HEK293T (cell line): Measurements from ENCODE around the gene MEGF8.

Experiments used
- CTCF ChIA-PET: fragments of 350-600 bp; formaldehyde crosslinking; extraction: SDS; loops from one replicate; lab custom pipeline; 2021; ENCODE audit warnings: antibody characterized with exemption, inconsistent platforms; lab: Yijun Ruan, JAX
- POLR2A ChIA-PET: fragments of 350-600 bp; formaldehyde crosslinking; extraction: SDS; loops from one replicate; lab custom pipeline; 2020; ENCODE audit warnings: antibody characterized with exemption, inconsistent platforms; lab: Yijun Ruan, JAX
- DNase-seq: peaks from one replicate; pipeline ENCODE4 v3.0.0; 2012; ENCODE audit warnings: mixed read lengths; ENCODE audit errors: extremely low spot score
- ARNT ChIP-seq: fragments of 450-650 bp; IDR thresholded peaks from 2 replicates; pipeline ENCODE4 v1.6.1; 2017; ENCODE audit warnings: mild to moderate bottlenecking
- BHLHE40 ChIP-seq: fragments of 450-650 bp; IDR thresholded peaks from 2 replicates; pipeline ENCODE4 v1.6.1; 2016; ENCODE audit warnings: mild to moderate bottlenecking, moderate library complexity, borderline replicate concordance
- CTBP1 ChIP-seq: fragments of 450-650 bp; IDR thresholded peaks from 2 replicates; pipeline ENCODE4 v1.6.1; 2016; ENCODE audit warnings: borderline replicate concordance
- ELF4 ChIP-seq: fragments of 450-650 bp; IDR thresholded peaks from 2 replicates; pipeline ENCODE4 v1.6.1; 2017; ENCODE audit warnings: antibody characterized with exemption
- FOXA1 ChIP-seq: fragments of 450-650 bp; IDR thresholded peaks from 2 replicates; pipeline ENCODE4 v1.6.1; 2016; ENCODE audit warnings: mild to moderate bottlenecking
- FOXK2 ChIP-seq: fragments of 450-650 bp; IDR thresholded peaks from 2 replicates; pipeline ENCODE4 v1.6.1; 2016; ENCODE audit warnings: mild to moderate bottlenecking
- FOXM1 ChIP-seq: fragments of 450-650 bp; IDR thresholded peaks from 2 replicates; pipeline ENCODE4 v1.6.1; 2017; ENCODE audit warnings: mild to moderate bottlenecking, borderline replicate concordance
- HDGF ChIP-seq: fragments of 450-650 bp; IDR thresholded peaks from 2 replicates; pipeline ENCODE4 v1.6.1; 2017; ENCODE audit warnings: antibody characterized with exemption, borderline replicate concordance
- L3MBTL2 ChIP-seq: fragments of 450-650 bp; conservative IDR thresholded peaks from 2 replicates; pipeline ENCODE4 v1.6.1; 2016; ENCODE audit warnings: mild to moderate bottlenecking
- LEF1 ChIP-seq: fragments of 450-650 bp; IDR thresholded peaks from 2 replicates; pipeline ENCODE4 v1.6.1; 2017; ENCODE audit warnings: mild to moderate bottlenecking, borderline replicate concordance
- NFRKB ChIP-seq: fragments of 450-650 bp; IDR thresholded peaks from 2 replicates; pipeline ENCODE4 v1.6.1; 2016; ENCODE audit warnings: mild to moderate bottlenecking, moderate library complexity
- SP1 ChIP-seq: fragments of 450-650 bp; IDR thresholded peaks from 2 replicates; pipeline ENCODE4 v1.6.1; 2017
- SUZ12 ChIP-seq: fragments of 450-650 bp; IDR thresholded peaks from 2 replicates; pipeline ENCODE4 v1.6.1; 2016; ENCODE audit warnings: mild to moderate bottlenecking
- TARDBP ChIP-seq: fragments of 450-650 bp; IDR thresholded peaks from 2 replicates; pipeline ENCODE4 v1.6.1; 2016
- ZNF384 ChIP-seq: fragments of 450-650 bp; IDR thresholded peaks from 2 replicates; pipeline ENCODE4 v1.6.1; 2016
- TF ChIP-seq, protein P1 (sequence below): fragments of 450-650 bp; IDR thresholded peaks from 2 replicates; pipeline ENCODE4 v1.6.1; 2016

MEGF8 gene

DNA sequence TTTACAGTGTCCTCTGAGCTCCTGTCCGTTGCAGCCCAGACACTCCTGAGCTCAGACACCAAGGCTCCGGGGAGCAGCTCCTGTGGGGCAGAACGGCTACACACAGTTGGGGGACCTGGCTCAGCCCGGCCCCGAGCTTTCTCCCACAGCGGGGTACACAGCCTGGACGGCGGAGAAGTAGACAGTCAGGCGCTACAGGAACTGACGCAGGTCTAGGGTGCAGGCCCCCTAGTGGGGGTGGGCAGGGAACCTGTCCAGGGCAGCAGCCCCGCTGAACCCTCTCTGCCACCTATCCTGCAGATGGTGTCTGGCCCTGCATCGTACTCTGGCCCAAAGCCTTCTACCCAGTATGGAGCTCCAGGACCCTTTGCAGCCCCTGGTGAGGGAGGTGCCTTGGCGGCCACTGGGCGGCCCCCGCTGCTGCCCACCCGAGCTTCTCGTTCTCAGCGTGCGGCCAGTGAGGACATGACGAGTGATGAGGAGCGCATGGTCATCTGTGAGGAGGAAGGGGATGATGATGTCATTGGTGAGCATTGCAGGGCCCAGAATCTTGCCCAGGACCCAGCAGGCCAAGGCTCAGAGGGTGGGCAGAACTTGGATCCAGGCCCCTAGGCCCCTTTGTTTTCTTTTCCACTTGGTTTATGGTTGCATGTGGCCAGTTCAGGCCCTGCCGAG lies 36.4 kb upstream of the MEGF8 start:
- no peak for DNase-seq
- TF ChIP-seq FOXA1, result no peak
- TF ChIP-seq ARNT, result no peak
- no peak for TF ChIP-seq NFRKB
- no peak for TF ChIP-seq HDGF
- TF ChIP-seq FOXK2, result no peak
- ChIA-PET POLR2A (interaction anchor here (0.6 to 1.4 kb wide), 2 partner anchors 46 to 108 kb away, joined by 3 to 4 read pairs; no protein-coding TSS in a partner anchor), CTCF (no interaction called here)

DNA sequence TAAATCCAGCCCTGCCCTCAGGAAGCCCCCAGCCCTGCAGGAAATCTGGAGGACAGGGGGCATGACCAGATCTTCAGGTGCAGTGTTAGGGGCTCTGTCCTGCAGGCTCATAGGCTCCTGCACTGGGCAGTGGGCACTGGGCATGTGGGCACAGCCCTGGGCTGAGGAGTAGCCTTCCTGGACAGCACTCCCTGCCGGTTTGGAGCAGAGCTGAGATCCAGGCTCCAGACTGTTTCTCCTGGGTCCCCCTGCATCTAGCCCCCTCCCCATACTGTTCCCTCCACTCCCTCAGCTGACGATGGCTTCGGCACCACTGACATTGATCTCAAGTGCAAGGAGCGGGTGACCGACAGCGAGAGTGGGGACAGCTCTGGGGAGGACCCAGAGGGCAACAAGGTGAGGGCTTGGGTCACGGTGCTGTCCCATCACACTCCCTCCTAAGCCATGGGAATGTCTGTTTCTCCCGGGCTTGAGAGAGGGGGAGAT lies 35.8 kb upstream of the MEGF8 start:
- no peak for DNase-seq
- no peak for TF ChIP-seq SUZ12
- no peak for TF ChIP-seq ARNT
- no peak for TF ChIP-seq CTBP1
- POLR2A ChIA-PET, result interaction anchor here (0.9 to 1.4 kb wide), 2 partner anchors 10 to 46 kb away, joined by 3 to 4 read pairs; no protein-coding TSS in a partner anchor
- CTCF ChIA-PET, result no interaction called here

DNA sequence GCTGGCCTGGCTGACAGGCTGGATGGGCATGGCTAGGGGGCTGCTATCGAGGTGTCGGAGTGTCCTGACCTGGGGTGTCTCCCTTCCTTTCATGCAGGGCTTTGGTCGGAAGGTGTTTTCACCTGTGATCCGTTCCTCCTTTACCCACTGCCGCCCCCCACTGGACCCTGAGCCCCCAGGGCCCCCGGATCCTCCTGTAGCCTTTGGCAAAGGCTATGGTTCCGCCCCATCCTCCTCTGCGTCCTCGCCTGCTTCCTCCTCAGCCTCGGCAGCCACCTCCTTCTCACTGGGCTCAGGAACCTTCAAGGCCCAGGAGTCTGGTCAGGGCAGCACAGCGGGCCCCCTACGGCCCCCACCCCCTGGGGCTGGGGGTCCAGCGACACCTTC lies 35.3 kb upstream of the MEGF8 start:
- TF ChIP-seq L3MBTL2, result no peak
- no peak for TF ChIP-seq CTBP1
- CTCF ChIA-PET, result no interaction called here
- DNase-seq, result no peak
- POLR2A ChIA-PET, result interaction anchor here (0.9 to 1.4 kb wide), 2 partner anchors 11 to 47 kb away, joined by 3 to 4 read pairs; no protein-coding TSS in a partner anchor

DNA sequence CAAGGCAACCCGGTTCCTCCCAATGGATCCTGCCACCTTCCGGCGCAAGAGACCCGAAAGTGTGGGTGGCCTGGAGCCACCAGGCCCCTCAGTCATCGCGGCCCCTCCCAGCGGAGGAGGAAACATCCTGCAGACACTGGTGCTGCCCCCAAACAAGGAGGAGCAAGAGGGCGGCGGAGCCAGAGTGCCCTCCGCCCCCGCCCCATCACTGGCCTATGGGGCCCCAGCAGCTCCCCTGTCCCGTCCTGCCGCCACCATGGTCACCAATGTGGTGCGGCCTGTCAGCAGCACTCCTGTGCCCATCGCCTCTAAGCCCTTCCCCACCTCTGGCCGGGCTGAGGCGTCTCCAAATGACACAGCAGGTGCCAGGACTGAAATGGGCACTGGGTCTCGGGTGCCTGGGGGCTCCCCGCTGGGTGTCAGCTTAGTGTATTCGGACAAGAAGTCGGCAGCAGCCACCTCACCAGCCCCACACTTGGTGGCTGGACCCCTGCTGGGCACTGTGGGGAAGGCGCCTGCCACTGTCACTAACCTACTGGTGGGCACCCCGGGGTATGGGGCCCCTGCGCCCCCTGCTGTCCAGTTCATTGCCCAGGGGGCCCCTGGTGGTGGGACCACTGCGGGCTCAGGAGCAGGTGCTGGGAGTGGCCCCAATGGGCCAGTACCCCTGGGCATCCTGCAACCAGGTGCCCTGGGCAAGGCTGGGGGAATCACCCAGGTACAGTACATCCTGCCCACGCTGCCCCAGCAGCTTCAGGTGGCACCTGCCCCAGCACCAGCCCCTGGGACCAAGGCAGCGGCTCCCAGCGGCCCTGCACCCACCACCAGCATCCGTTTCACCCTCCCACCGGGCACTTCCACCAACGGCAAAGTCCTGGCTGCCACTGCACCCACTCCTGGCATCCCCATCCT lies 34.7 kb upstream of the MEGF8 start:
- no peak for DNase-seq
- ChIA-PET POLR2A (interaction anchor here (0.9 kb wide), 1 partner anchor 11 kb away, joined by 3 read pairs; no protein-coding TSS in a partner anchor), CTCF (no interaction called here)
- TF ChIP-seq LEF1 (no peak), ARNT (no peak), NFRKB (no peak), FOXM1 (no peak), TARDBP (no peak), BHLHE40 (no peak), ZNF384 (no peak), L3MBTL2 (no peak), SUZ12 (no peak)
- TF ChIP-seq, protein P1, sequence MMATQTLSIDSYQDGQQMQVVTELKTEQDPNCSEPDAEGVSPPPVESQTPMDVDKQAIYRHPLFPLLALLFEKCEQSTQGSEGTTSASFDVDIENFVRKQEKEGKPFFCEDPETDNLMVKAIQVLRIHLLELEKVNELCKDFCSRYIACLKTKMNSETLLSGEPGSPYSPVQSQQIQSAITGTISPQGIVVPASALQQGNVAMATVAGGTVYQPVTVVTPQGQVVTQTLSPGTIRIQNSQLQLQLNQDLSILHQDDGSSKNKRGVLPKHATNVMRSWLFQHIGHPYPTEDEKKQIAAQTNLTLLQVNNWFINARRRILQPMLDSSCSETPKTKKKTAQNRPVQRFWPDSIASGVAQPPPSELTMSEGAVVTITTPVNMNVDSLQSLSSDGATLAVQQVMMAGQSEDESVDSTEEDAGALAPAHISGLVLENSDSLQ, result no peak

DNA sequence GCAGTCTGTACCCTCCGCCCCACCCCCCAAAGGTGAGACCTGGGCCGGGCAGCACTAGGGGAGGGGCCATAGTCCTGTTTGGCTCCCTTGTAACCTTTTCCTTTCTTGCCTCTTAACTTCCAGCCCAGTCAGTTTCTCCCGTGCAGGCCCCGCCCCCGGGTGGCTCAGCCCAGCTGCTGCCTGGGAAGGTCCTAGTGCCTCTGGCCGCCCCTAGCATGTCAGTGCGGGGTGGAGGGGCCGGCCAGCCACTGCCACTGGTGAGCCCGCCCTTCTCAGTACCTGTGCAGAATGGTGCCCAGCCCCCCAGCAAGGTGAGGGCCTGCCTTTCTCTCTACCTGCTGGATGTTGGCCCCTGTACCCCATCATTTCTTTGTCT lies 34.0 kb upstream of the MEGF8 start:
- no peak for TF ChIP-seq HDGF
- no peak for TF ChIP-seq NFRKB
- no peak for TF ChIP-seq TARDBP
- no peak for TF ChIP-seq ELF4
- TF ChIP-seq, protein P1, result no peak
- TF ChIP-seq SUZ12, result no peak
- no peak for TF ChIP-seq LEF1
- no peak for TF ChIP-seq CTBP1
- TF ChIP-seq ARNT, result no peak
- TF ChIP-seq SP1, result no peak
- TF ChIP-seq FOXA1, result no peak
- no peak for TF ChIP-seq FOXM1
- TF ChIP-seq ZNF384, result no peak
- no peak for TF ChIP-seq FOXK2
- no peak for TF ChIP-seq L3MBTL2
- no peak for TF ChIP-seq BHLHE40
- POLR2A ChIA-PET, result no interaction called here
- DNase-seq, result no peak
- CTCF ChIA-PET, result no interaction called here

DNA sequence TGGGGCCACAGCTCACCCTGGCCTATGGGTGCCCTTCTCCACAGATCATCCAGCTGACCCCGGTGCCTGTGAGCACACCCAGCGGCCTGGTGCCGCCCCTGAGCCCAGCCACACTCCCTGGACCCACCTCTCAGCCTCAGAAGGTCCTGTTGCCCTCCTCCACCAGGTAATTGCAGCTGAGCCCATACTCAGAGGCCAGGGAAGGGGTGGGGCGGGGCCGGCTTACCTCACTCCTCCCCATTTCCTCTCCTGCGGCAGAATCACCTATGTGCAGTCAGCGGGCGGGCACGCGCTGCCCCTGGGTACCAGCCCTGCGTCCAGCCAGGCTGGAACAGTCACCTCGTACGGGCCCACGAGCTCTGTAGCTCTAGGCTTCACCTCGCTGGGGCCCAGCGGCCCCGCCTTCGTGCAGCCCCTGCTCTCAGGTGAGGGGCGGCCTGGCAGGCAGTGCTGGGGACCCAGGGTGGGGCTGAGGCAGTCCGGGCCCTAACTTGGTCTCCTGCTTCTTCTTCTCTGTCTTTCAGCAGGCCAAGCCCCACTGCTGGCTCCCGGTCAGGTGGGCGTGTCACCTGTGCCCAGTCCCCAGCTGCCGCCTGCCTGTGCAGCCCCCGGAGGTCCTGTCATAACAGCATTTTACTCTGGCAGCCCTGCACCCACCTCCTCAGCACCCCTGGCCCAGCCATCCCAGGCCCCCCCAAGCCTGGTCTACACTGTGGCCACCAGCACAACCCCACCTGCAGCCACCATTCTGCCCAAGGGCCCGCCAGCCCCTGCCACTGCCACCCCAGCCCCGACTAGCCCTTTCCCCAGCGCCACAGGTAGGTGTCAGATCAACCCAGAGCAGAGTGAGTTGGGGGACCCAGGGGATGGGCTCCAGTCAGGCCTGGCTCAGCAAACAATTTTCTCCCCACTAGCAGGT lies 33.1 kb upstream of the MEGF8 start:
- TF ChIP-seq, protein P1, result no peak
- TF ChIP-seq LEF1, result no peak
- no peak for TF ChIP-seq SP1
- TF ChIP-seq FOXA1, result no peak
- TF ChIP-seq NFRKB, result no peak
- no peak for TF ChIP-seq ZNF384
- TF ChIP-seq TARDBP, result no peak
- no peak for TF ChIP-seq ELF4
- no peak for TF ChIP-seq L3MBTL2
- no peak for TF ChIP-seq FOXM1
- no peak for TF ChIP-seq ARNT
- TF ChIP-seq SUZ12, result no peak
- no peak for TF ChIP-seq HDGF
- CTCF ChIA-PET, result no interaction called here
- POLR2A ChIA-PET, result no interaction called here
- no peak for DNase-seq
